ENCODE data around the gene BCL2L15. TPM values are rescaled to one million over a fixed set of nuclear protein-coding genes. Genes with fewer than 3 reads are reported as not detected.

Gene BCL2L15
- total and polyA plus RNA-seq, 2 of the 8 experiments (the other 6 are each of a cell fraction or from before 2014, with no cell fraction given): 0.32 to 0.36 TPM

DNA sequence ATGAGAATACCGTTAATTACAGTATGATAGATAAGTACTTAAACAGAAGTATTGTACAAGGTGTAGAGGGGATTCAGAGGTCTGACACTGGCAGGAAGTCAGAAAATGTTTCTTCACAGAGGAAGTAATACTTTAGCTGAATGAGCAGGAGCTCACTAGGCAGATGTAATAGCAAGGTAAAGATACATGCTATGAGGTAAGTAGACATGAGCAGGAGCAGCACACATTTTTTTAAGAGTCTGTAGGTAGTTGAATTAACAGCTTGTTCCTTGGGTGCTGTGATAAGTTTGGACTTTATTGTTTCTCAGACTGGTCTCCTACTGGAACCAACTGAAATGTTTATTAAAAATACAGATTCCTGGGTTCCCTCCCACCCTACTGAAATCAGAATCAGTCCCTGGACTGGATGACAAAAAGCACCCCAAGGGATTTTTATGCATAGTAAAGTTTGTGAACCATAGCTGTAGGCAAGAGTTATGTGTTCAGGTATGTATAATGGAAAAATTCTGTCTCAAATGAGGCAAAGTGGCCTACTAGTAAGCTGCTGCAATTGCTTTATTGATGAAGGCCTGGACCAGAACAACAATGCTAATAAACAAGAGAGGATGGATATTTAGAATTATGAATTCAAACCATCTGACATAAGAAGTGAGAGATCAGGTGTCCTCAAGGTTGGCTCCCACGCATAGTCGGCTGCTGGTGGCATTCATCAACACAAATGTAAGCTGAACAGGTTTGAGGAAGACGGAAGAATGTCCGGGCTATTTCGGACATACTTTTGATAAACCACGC, 16.3 kb upstream of the BCL2L15 start (continued):
- TF ChIP-seq POU5F1 (IDR thresholded peaks at IDR 0.05; ENCODE audit: low read depth, low read length) (no peak), KDM4A (IDR thresholded peaks at IDR 0.05; ENCODE audit: low read depth, low read length, severe bottlenecking) (no peak), TBP (IDR thresholded peaks at IDR 0.05; ENCODE audit: low read depth, low read length) (no peak), CTBP2 (IDR thresholded peaks at IDR 0.05; ENCODE audit: borderline replicate concordance, insufficient read depth, insufficient read length, low read length) (no peak), PHF8 (conservative IDR thresholded peaks at IDR 0.05; ENCODE audit: low read depth, low read length) (no peak), RFX5 (IDR thresholded peaks at IDR 0.05; ENCODE audit: borderline replicate concordance, low read depth, low read length) (no peak), JUN (IDR thresholded peaks at IDR 0.05; ENCODE audit: low read depth, low read length) (no peak)
